ENCODE results near the gene POLR3H.

DNA sequence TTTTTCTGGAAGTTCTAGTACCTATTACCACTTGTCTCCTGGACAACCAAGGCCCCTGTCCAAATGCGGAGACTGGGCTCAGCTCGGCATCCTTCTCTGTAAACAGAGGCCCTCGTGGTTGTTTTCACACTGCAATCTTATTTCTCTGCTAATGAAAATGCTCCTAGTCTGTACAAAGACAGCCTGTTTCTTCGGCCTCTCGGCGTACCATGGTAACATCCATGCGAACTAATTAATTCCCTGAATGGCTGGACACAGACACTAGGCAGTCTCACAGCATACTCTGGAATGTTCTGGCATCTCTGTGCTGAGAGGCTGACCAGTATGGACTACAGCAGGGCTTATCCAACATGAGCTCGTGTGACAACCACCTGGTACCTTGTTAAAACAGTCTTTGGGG is 5.7 kb downstream of the POLR3H start:
- TF ChIP-seq NKRF (conservative IDR thresholded peaks at IDR 0.05) (no peak), TAF1 (IDR thresholded peaks at IDR 0.05; ENCODE audit: borderline replicate concordance, low read depth, low read length) (no peak), CTCF (IDR thresholded peaks at IDR 0.05 in 2 of 3, conservative IDR thresholded peaks at IDR 0.05 in 1 of 3; ENCODE audit: control insufficient read depth in 2 of 3, extremely low read depth in 1 of 3, insufficient read depth in 1 of 3, low read depth in 3 of 3, low read length in 3 of 3) (no peak), RFX5 (IDR thresholded peaks at IDR 0.05; ENCODE audit: low read depth, low read length) (no peak), HCFC1 (IDR thresholded peaks at IDR 0.05; ENCODE audit: low read length) (no peak), NFIC (IDR thresholded peaks at IDR 0.05; ENCODE audit: low read depth, low read length) (no peak), RBBP5 (conservative IDR thresholded peaks at IDR 0.05) (no peak), HDAC2 (IDR thresholded peaks at IDR 0.05) (no peak)

All from GM12878 (cell line).